WTC11 (cell line): Measurements from ENCODE around the gene GLT6D1. TPM values are rescaled to one million over a fixed set of nuclear protein-coding genes. Genes with fewer than 3 reads are reported as not detected.

Experiments
- ATAC-seq: fragments of 200-7000 bp; cut with Tn5 transposase; 2 replicates; pipeline ENCODE4 v1.10.0; 2021; ENCODE audit warnings: mild to moderate bottlenecking, moderate library complexity
- CTCF ChIA-PET: fragments of 300-600 bp; sonication (Branson Sonifier 250); formaldehyde crosslinking; loops from one replicate; lab custom pipeline; 2021; ENCODE audit warnings: antibody characterized with exemption; lab: Charles Lee
- POLR2A ChIA-PET: fragments of 350-600 bp; sonication (Branson Sonifier 250); formaldehyde crosslinking; loops from one replicate; lab custom pipeline; 2021; ENCODE audit warnings: antibody characterized with exemption; lab: Charles Lee
- DNase-seq: peaks from one replicate; pipeline ENCODE4 v3.0.0; 2021; ENCODE audit warnings: low spot score
- H3K27ac Mint-ChIP-seq: 2 replicates; pipeline ENCODE4 v1.8.0; 2021; ENCODE audit warnings: mixed read lengths
- H3K27me3 Mint-ChIP-seq: 2 replicates; pipeline ENCODE4 v1.8.0; 2021; ENCODE audit warnings: low read depth, mild to moderate bottlenecking, moderate library complexity, mixed read lengths
- H3K36me3 Mint-ChIP-seq: 2 replicates; pipeline ENCODE4 v1.8.0; 2021; ENCODE audit warnings: mixed read lengths
- H3K4me1 Mint-ChIP-seq: 2 replicates; pipeline ENCODE4 v1.8.0; 2022; ENCODE audit warnings: mixed read lengths
- H3K4me3 Mint-ChIP-seq: 2 replicates; pipeline ENCODE4 v1.8.0; 2021; ENCODE audit warnings: mild to moderate bottlenecking, moderate library complexity, mixed read lengths
- H3K9me3 Mint-ChIP-seq: 2 replicates; pipeline ENCODE4 v1.8.0; 2021; ENCODE audit warnings: mixed read lengths
- ARID4B ChIP-seq: sonication (generic); formaldehyde crosslinking; IDR thresholded peaks from 2 replicates; pipeline ENCODE4 v1.8.0; 2023; ENCODE audit warnings: missing genetic modification reagents, mild to moderate bottlenecking, borderline replicate concordance
- CREB1 ChIP-seq: sonication (generic); formaldehyde crosslinking; IDR thresholded peaks from 2 replicates; pipeline ENCODE4 v1.8.0; 2023; ENCODE audit warnings: mild to moderate bottlenecking, missing genetic modification reagents
- EMX1 ChIP-seq: fragments of 250-450 bp; sonication (Bioruptor Pico); IDR thresholded peaks from 2 replicates; pipeline ENCODE4 v1.8.0; 2021; ENCODE audit warnings: mild to moderate bottlenecking
- ETV6 ChIP-seq: sonication (generic); formaldehyde crosslinking; IDR thresholded peaks from 2 replicates; pipeline ENCODE4 v1.8.1; 2022; ENCODE audit warnings: mild to moderate bottlenecking, missing genetic modification reagents
- IRF2 ChIP-seq: sonication (generic); formaldehyde crosslinking; IDR thresholded peaks from 2 replicates; pipeline ENCODE4 v1.8.0; 2022; ENCODE audit warnings: low read depth, missing genetic modification reagents, borderline replicate concordance
- KAT7 ChIP-seq: sonication (generic); formaldehyde crosslinking; IDR thresholded peaks from 2 replicates; pipeline ENCODE4 v1.8.1; 2023; ENCODE audit warnings: missing genetic modification reagents, mild to moderate bottlenecking, borderline replicate concordance
- NR1H2 ChIP-seq: sonication (generic); formaldehyde crosslinking; IDR thresholded peaks from 2 replicates; pipeline ENCODE4 v1.9.0; 2021; ENCODE audit warnings: mild to moderate bottlenecking, moderate library complexity, missing genetic modification reagents
- ZBTB43 ChIP-seq: sonication (generic); formaldehyde crosslinking; IDR thresholded peaks from 2 replicates; pipeline ENCODE4 v1.8.1; 2023; ENCODE audit warnings: mild to moderate bottlenecking, missing genetic modification reagents
- ZNF219 ChIP-seq: sonication (generic); formaldehyde crosslinking; IDR thresholded peaks from 2 replicates; pipeline ENCODE4 v1.8.0; 2023; ENCODE audit warnings: missing genetic modification reagents, mild to moderate bottlenecking, borderline replicate concordance
- ZNF263 ChIP-seq: sonication (generic); formaldehyde crosslinking; IDR thresholded peaks from 2 replicates; pipeline ENCODE4 v1.8.1; 2022; ENCODE audit warnings: low read depth, mild to moderate bottlenecking, moderate library complexity, missing genetic modification reagents
- ZNF281 ChIP-seq: sonication (generic); formaldehyde crosslinking; IDR thresholded peaks from 2 replicates; pipeline ENCODE4 v1.8.0; 2023; ENCODE audit warnings: mild to moderate bottlenecking, missing genetic modification reagents
- ZNF317 ChIP-seq: sonication (generic); formaldehyde crosslinking; IDR thresholded peaks from 2 replicates; pipeline ENCODE4 v1.8.1; 2023; ENCODE audit warnings: low read depth, mild to moderate bottlenecking, moderate library complexity, missing genetic modification reagents, borderline replicate concordance
- ZNF425 ChIP-seq: fragments of 250-450 bp; sonication (Bioruptor Pico); conservative IDR thresholded peaks from 2 replicates; pipeline ENCODE4 v1.9.0; 2021; ENCODE audit warnings: mild to moderate bottlenecking
- total RNA-seq: library from RNA; stranded (reverse); gene quantifications from 3 replicates; pipeline ENCODE4 v1.2.3, GENCODE V29; 2021
- TF ChIP-seq, protein P1 (sequence below): fragments of 250-450 bp; sonication (Bioruptor Pico); IDR thresholded peaks from 2 replicates; pipeline ENCODE4 v1.8.0; 2021; ENCODE audit warnings: mild to moderate bottlenecking
- TF ChIP-seq, protein P2 (sequence below): sonication (generic); formaldehyde crosslinking; IDR thresholded peaks from 2 replicates; pipeline ENCODE4 v1.8.0; 2022; ENCODE audit warnings: mild to moderate bottlenecking, missing genetic modification reagents

Gene GLT6D1
- total RNA-seq, 1 experiment from 2014 or later: 0.37 TPM

- TF ChIP-seq, protein P1, sequence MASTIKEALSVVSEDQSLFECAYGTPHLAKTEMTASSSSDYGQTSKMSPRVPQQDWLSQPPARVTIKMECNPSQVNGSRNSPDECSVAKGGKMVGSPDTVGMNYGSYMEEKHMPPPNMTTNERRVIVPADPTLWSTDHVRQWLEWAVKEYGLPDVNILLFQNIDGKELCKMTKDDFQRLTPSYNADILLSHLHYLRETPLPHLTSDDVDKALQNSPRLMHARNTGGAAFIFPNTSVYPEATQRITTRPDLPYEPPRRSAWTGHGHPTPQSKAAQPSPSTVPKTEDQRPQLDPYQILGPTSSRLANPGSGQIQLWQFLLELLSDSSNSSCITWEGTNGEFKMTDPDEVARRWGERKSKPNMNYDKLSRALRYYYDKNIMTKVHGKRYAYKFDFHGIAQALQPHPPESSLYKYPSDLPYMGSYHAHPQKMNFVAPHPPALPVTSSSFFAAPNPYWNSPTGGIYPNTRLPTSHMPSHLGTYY (CRISPR knock-in tag): no peak
- no peak for TF ChIP-seq EMX1
Measured at GRCh38 chr9:135601988-135602387, 37.4 kb downstream of the GLT6D1 start (continued).

DNA sequence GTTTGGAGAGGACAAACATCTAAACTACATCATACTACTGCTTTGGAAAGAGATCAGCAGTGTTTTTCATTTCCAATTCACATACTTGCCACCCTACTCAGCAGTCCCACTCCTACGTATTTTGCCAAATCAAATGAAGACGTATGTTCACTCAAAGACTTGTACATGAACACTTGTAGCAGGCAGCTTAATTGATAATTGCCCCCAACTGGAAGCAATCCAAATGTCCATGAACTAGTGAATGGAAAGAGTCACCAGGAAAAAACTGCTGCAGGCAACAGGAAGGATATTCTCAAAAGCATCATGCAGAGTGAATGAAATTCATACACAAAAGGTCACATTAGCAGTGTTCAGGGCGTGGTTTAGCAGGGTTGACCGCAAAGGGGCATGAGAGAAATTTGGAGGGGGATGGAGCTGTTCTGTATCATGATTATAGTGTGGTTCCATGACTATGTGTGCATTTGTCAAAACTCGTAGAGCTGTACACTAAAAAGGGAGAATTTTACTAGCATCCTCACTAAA is 39.0 kb downstream of the GLT6D1 start:
- no peak for DNase-seq
- POLR2A ChIA-PET: no interaction called here
- ATAC-seq: no peak
- TF ChIP-seq ZBTB43 (CRISPR knock-in tag): no peak
- H3K27ac Mint-ChIP-seq: no peak overlapping the region
- peaks cover 12% of the 10 kb centered on the region for H3K4me1 Mint-ChIP-seq
- no peak overlapping the region for H3K4me3 Mint-ChIP-seq
- H3K9me3 Mint-ChIP-seq: peaks cover 31% of the 10 kb centered on the region
- CTCF ChIA-PET: interaction anchor here (0.6 to 1.1 kb wide), 4 partner anchors 101 to 416 kb away, joined by 3 read pairs; a partner anchor contains a TSS
- peaks cover 6% of the 10 kb centered on the region; the same call in 1 of the 2 replicates for H3K36me3 Mint-ChIP-seq
- H3K27me3 Mint-ChIP-seq: no peaks in the 10 kb centered on the region; the same call in 1 of the 2 replicates

- H3K27ac Mint-ChIP-seq: no peak overlapping the region
- peaks cover 6% of the 10 kb centered on the region; the same call in 1 of the 2 replicates for H3K36me3 Mint-ChIP-seq
- peaks cover 45% of the 10 kb centered on the region for H3K9me3 Mint-ChIP-seq
- peaks cover 3% of the 10 kb centered on the region; the same call in 1 of the 2 replicates for H3K4me1 Mint-ChIP-seq
- ATAC-seq (no peak), DNase-seq (no peak)
- ChIA-PET POLR2A (interaction anchor here (0.6 kb wide), 1 partner anchor 181 kb away, joined by 3 read pairs; no protein-coding TSS in a partner anchor), CTCF (interaction anchor here (1.3 kb wide), 1 partner anchor 76 kb away, joined by 3 read pairs; no protein-coding TSS in a partner anchor)
- no peak overlapping the region for H3K4me3 Mint-ChIP-seq
- H3K27me3 Mint-ChIP-seq: no peaks in the 10 kb centered on the region; the same call in 1 of the 2 replicates
- TF ChIP-seq, protein P2, sequence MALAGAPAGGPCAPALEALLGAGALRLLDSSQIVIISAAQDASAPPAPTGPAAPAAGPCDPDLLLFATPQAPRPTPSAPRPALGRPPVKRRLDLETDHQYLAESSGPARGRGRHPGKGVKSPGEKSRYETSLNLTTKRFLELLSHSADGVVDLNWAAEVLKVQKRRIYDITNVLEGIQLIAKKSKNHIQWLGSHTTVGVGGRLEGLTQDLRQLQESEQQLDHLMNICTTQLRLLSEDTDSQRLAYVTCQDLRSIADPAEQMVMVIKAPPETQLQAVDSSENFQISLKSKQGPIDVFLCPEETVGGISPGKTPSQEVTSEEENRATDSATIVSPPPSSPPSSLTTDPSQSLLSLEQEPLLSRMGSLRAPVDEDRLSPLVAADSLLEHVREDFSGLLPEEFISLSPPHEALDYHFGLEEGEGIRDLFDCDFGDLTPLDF: no peak
- no peak for TF ChIP-seq IRF2 (CRISPR knock-in tag)
- TF ChIP-seq ZNF425 (CRISPR knock-in tag): no peak
- TF ChIP-seq NR1H2 (CRISPR knock-in tag): no peak
- TF ChIP-seq, protein P1 (CRISPR knock-in tag): no peak
- no peak for TF ChIP-seq ETV6 (CRISPR knock-in tag)
- TF ChIP-seq ZNF263 (CRISPR knock-in tag): no peak
- TF ChIP-seq ZNF281 (CRISPR knock-in tag): no peak
- TF ChIP-seq ZNF219 (CRISPR knock-in tag): no peak
- TF ChIP-seq ARID4B (CRISPR knock-in tag): no peak
- no peak for TF ChIP-seq CREB1 (CRISPR knock-in tag)
- no peak for TF ChIP-seq ZNF317 (CRISPR knock-in tag)
- TF ChIP-seq KAT7 (CRISPR knock-in tag): no peak
Measured at GRCh38 chr9:135596211-135596610, 43.1 kb downstream of the GLT6D1 start.
